Stimulated activated CD4-positive, alpha-beta T cell treated with anti-CD3 and anti-CD28 coated beads, Interleukin-2, amount 100 ng/mL, for 24 hours (primary cell): ENCODE results near the gene ASH1L.

Experiments used
- DNase-seq, 2 donors: peaks; one replicate each; pipeline ENCODE4 v3.0.0-alpha.2; 2020

The ASH1L gene

DNA sequence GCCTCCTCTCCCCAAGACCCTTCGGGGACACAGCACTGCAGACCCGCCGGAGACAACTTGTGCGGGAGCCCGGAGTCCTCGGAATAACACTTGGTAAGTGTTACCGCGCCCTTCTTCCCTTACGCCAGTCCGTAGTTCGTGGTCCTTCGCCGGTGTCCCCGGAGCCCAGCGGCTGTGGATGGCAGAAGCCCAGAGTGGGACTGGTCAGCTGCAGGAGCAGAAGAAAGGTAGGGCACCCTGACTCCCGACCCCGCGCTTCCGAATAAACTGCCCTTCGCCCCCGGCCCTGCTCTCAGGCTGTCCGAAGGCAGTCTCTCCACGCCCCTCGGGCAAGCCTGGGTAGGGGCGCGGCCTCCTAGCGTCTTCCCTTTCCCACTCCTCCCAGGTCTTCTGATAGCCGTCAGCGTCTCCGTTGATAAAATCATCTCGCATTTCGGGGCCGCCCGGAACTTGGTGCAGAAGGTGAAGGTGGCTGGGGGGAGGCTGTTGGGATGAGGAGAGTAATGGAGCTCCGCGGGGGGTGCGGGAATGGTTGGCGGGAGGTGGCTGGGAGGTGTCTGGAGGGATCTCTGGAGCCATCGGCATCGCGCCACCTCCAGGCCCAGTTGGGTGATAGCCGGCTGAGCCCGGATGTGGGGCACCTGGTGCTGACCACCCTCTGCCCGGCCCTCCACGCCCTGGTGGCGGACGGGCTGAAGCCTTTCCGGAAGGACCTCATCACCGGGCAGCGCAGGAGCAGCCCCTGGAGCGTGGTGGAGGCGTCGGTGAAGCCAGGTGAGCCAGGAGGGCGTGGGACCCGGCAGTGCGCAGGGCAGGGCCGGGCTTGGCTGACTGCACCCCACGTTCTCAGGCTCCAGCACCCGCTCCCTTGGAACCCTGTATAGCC lies 237.6 kb downstream of the ASH1L start:
- DNase-seq: peak; percentile 26 to 39

DNA sequence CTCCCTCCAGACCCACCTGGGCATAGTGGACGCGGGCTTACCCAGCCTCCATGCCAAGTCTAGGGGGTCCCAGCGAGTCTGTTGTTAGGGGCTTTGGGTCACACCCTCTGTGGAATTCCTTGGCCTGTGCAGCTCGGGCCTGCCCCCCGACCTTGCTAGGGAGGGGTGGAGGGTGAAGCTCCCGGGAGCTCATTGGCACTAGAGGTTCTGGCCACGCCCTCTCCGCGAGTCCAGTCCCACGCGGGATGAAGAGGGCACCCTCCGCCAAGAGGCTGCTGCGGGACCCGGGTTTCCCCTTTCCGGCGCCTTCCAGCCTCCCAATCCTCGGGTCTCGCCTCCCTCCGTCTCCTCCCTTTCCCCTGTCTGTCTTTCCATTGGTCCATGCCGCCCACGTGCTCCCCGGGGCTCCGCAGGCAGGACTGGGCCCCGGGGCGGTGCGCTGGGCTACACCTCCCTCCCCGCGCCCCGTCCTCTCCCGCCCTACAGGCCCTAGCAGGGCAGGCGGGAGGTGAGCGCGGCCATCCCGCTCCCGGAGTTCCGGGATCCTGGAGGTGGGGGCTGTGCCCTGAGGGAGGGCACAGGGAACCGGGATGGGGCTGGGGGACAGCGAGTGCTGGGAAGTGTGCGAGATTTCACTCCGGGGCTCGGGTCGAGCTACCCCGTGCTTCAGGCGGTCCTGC lies 238.4 kb downstream of the ASH1L start:
- DNase-seq: peak; percentile 91 to 96

DNA sequence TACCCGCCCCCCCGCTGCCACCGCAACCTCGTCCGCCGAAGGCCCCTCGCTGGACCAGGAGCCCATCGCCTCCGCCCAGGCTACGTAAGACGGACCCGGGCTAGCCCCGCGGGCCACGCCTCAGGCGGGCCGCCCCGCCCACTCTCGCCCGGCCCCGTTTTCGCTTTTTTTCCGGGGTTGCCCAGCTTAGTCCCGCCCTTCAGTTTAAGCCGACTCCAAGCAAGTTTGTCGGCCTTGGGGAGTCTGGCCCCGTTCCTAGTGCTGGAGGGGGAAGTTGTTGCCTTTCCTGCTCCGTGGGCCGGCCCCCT lies 238.9 kb downstream of the ASH1L start:
- DNase-seq: peak; percentile 82 to 89

DNA sequence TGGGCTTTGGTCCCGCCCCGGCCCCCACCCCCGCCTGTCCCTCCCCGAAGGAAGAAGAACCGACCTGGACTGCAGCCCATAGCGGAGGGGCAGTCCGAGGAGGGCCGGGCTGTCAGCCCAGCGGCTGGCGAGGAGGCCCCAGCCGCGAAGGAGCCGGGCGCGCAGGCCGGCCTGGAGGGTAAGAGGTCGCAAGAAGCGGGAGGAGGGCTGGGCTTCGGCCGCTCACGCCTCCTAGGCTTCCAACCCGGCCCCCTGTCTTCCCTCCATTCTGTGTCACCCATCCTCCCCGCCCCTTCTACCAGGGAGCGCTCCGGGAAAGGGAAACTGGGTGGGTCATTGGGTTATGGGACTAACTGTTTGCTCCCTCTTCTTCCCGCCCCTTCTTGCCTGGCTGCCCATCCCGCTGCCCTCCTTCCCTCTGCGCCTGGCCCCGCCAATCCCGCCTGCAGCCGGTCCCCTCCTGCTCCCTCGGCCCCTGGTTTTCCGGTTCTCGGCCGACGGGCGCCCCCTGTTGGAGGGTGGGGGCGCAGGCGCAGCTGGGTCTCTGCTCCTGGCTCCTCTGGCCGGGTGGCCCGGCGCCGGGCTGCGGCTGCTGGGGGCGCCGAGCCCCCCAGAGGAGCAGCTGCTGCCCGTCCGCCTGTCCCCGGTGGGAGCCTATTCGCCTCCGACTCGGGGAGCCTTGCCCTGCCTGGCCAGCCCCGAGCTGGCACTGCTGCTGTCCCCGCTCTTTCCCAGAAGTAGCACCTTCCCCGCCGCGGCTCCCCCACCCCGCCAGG lies 239.5 kb downstream of the ASH1L start:
- peak; percentile 93 to 94 for DNase-seq

DNA sequence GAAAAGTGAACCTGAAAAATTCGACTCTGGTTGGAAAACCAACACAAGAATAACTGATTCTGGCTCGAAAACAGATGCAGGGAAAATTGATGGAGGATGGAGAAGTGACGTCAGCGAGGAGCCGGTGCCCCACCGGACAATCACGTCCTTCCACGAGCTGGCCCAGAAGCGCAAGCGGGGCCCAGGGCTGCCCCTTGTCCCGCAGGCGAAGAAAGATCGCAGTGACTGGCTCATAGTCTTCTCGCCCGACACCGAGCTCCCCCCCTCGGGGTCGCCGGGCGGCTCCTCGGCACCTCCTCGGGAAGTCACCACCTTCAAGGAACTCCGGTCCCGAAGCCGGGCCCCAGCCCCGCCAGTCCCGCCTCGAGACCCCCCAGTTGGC lies 240.0 kb downstream of the ASH1L start:
- peak; percentile 27 to 29 for DNase-seq

DNA sequence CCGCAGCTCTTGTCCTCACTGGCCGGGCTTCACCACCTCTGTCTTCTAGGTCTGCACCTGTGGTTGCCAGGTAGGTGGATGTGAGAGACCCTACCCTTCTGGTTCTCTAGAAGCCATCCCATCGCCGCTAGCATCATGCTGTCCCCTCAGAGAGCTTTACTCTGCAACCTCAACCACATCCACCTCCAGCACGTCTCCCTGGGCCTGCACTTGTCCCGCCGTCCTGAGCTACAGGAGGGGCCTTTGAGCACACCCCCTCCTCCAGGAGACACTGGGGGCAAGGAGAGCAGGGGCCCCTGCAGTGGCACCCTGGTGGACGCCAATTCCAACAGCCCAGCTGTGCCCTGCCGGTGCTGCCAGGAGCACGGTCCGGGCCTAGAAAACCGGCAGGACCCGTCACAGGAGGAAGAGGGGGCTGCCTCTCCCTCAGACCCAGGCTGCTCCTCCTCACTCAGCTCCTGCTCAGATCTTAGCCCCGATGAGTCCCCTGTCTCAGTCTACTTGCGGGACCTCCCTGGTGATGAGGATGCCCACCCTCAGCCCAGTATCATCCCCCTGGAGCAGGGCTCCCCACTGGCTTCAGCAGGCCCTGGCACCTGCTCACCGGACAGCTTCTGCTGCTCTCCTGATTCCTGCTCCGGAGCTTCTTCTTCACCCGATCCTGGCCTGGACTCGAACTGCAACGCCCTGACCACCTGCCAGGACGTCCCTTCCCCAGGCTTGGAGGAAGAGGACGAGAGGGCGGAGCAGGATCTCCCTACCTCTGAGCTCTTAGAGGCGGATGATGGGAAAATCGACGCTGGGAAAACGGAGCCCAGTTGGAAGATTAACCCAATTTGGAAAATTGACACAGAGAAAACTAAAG lies 240.7 kb downstream of the ASH1L start:
- no peak for DNase-seq

DNA sequence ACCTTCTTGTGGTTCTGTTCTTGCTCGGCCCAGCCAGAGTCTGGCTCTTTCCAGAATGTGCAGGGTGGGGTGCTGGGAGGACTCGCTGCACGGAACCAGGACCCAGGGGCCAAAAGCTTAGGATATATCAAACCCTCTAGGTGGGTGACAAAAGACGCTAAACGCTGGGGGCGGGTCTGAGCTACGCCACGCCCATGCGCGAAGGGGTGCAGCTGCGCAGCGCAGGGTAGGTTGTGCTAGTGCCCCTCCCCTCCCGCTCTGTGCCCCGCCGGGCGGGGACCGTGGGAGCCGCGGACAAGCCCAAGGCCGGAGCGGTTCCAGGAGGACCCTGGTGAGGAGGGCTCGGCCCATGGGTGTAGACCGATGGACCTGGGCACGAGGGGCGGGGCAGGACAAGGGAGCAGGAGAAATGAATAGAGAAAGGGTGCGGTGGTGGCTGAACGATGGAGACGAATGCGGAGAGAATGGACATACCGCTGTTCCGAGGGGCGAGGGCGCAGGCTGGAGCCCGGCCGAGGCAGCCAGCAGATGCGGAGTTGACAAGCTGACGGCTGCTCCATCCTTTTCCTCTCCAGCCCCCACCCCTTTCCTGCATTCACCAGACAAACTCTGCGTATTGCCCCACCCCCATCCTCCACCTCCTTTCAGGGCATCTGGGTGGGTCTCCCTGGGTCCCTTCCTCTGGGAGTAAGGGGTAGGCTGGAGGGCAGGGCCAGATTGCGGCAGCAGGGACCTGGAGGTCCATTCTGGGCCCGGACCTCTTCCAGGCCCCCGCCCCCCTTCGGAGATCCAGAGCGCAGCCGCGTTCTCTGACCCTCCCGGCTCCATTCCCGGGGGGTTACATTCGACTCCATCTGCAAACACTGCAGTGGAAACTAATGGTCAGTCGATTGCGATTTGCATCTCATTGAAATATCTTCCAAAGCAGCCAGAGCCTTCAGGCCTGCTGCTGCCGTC lies 241.7 kb downstream of the ASH1L start, which contains the start of gene RUSC1:
TSS of gene RUSC1 (plus strand) at position 234 of the 957 bp plus-strand sequence. CDS start 880 bp downstream, outside the sequence.
- DNase-seq: peak; percentile 74 to 83

DNA sequence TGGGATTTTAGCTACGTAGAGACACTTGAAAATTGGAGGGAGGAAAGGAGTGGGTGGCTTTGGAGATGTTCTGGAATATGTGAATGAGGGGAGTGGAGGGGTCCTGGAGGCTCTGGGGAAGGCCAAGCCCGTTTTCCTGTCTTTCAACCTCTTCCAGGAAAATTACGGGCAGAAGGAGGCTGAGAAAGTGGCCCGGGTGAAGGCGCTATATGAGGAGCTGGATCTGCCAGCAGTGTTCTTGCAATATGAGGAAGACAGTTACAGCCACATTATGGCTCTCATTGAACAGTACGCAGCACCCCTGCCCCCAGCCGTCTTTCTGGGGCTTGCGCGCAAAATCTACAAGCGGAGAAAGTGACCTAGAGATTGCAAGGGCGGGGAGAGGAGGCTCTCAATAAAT lies 242.4 kb downstream of the ASH1L start:
- DNase-seq: peak in 1 of 2 donors; percentile 10

DNA sequence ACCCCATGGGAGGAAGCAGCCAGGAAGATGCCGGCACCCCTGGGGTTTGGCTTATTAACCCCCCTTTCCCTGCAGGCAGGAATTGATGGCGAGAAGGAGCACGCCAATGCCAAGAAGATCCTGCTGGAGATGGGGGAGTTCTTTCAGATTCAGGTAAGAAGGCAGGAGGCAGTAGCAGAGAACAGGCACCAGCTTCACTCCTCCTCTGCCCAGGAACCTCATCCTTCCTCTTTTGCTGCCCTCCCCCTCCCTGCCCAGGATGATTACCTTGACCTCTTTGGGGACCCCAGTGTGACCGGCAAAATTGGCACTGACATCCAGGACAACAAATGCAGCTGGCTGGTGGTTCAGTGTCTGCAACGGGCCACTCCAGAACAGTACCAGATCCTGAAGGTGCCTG lies 243.1 kb downstream of the ASH1L start:
- DNase-seq: no peak

DNA sequence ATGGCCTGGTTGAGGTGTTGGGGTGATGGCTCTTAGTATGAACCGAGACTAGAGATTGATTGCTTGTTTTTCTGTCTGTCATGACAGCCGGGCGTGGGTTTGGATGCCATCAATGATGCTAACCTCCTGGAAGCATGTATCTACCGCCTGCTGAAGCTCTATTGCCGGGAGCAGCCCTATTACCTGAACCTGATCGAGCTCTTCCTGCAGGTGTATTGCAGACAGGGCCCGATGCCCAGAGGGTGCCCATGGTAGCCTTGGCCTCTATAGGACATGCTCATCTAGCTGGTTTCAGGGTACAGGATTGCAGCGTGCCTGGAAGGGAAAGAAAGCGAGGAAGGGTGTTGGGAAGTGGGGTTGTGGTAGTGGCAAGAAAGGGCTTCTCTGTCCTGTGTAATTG lies 244.5 kb downstream of the ASH1L start:
- no peak for DNase-seq

DNA sequence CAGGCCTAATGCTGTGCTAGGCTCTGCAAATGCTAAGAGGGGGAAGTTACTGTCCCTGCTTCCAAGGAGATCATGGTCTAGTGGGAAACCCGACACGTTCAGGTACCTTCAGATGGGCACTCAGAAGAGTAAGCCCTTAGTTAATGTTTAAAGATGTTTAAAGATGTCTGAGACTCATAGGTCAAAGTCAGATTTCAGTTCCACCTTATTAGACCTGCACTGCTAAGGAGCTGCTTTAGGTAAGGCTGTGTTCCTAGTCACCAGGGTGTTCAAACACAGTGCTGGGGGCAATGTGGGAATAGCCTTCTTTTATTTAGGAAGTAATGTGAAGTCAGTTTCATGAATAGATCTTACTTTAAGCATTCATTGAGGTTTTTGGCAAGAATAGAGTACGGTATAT lies 245.7 kb downstream of the ASH1L start:
- no peak for DNase-seq

DNA sequence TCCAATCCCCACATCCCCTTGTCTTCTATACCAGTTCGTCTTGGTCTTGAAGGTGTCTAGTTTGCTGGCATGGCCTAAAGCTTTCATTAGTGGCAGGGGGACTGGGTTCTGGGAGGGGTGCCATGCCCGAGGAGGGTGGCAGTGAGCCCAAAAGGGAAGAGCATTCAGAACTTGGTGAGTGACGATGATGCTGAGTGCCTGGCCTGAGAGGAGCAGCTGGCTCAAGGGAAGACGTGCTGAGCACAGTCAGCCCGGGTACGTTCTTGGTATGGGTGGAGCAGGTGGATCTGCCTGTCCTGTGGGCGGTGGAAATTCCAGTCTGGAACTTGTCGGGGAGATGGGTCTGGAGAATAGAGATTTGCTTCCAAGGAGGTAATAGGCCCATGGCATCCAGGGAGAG lies 249.3 kb downstream of the ASH1L start:
- no peak for DNase-seq

DNA sequence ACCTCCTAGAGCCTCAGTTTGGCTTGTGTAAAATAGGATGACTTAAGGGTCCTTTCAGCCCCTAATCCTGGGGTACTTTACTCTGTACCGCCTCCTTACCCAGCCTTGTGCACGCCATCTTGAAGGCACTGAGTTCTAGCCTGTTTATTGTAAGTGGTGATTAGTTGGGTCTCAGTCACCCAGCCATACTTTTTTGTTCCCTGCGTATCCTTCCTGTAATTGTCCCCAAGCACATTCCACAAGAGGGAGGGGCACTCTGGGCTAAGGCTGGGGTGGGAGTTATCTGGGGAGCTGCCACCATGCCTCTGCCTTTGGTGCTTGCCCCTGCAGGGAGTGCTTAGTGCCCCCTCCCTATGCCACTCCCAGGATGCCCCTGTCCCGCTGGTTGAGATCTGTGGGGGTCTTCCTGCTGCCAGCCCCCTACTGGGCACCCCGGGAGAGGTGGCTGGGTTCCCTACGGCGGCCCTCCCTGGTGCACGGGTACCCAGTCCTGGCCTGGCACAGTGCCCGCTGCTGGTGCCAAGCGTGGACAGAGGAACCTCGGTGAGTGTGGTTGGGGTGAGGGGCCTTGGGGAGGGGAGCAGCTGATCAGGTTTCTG lies 253.1 kb downstream of the ASH1L start:
- DNase-seq: no peak

DNA sequence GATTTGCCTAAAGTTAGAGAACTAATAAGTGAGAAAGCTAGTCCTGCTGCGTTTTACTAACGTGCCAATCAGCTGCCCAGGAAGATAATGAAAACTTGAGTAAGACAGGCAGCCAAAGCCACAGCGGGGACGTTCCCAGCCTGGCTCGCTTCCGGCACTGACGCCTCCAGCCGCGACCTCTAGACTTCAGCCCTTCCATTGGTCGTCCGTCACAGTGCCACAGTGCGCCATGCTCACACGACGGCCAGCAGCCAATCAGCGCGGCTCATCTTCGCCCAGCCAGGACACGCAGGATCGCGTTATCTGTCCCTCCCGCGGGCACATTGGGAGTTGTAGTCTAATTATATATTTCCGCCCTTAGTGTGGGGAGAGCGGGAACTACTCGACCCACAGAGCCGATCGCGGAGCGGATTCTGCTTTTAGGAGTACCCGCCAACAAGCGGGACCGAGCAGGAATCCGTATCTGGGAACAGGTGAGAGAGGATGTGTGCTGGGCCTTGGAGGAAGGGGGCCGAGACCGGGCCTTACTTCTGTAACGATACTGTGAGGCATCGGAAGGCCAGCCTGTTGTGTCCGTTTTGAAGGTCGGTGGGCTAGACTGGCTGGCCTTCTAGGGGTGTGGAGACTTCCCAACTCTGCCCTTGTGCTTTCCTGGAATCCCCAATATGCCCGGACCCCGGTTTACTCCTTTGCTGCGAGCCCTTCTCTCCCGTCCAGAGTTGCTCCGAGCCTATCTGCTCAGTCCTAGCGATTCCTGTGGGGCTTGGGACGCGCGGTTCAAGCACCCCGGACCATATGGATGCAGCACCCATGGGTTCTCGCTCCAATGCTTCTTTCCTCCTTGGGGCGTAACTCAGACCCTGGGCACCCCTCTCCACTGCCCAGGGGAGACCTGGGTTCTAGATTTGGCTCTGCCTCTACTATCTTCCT lies 253.8 kb downstream of the ASH1L start, which contains the start of gene FDPS:
TSS of gene FDPS (plus strand) at position 374 of the 930 bp plus-strand sequence. CDS start 924 bp downstream, outside the sequence.
- peak; percentile 96 for DNase-seq

DNA sequence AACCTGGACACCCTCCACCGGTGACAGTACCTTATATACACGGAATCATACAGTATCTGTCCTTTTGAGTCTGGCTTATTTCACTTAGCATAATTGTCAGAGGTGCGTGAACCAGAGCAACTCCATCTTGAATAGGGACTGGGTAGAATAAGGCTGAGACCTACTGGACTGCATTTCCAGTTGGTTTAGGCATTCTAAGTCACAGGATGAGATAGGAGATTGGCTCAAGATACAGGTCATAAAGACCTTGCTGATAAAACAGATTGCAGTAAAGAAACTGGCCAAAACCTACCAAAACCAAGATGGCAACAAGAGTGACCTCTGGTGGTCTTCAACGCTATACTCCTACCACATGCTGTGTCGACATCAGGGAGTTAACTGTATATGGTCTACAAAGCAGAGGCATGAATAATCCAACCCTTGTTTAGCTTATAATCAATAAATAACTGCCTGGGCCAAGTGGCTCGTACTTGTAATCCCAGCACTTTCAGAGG lies 255.3 kb downstream of the ASH1L start:
- no peak for DNase-seq

DNA sequence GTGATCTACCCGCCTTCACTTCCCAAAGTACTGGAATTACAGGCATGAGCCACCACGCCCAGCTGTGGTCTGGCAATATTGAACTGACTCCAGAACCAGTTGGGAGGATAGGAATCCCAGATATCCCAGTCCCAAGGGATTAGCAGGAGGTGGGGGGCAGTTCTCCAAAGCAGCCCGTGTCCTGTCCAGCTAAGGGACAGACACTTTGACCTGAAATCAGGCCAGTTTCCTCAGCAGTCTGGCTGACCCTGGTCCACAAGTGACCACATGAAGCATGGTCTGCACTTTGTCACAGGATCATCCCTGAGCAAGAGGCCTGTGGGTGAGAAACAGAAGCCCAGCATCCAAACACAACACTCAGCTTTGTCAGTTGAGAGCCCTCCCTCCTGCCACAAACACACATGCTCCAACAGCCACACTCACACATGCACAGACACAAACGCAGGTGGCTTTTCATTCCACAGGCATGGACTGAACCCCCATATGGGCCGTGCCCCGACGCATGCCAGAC lies 256.7 kb downstream of the ASH1L start:
- DNase-seq: no peak

DNA sequence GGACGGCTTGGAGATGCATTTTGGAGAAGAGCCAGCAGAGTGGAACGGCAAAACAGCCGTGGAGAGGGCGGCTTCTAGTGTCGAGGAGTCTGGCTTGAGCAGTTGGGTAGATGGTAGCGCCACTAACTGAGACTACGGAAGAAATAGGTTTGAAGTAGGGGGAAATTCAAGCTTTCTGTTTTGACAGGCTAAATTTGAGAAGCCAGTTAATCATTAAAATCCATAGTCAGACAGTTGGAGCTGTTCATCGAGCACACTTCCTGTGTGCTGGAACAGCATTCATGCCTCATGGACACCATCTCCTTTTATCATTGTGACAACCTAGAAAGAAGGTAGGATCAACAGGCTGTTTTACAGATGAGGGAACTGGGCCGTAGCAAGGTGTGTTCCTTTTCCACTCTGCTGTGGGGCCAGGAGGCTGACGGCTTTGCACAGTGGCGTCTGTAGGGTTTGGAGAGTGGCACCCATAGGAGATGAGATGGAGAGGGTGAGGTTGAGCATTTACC lies 258.0 kb downstream of the ASH1L start:
- no peak for DNase-seq

DNA sequence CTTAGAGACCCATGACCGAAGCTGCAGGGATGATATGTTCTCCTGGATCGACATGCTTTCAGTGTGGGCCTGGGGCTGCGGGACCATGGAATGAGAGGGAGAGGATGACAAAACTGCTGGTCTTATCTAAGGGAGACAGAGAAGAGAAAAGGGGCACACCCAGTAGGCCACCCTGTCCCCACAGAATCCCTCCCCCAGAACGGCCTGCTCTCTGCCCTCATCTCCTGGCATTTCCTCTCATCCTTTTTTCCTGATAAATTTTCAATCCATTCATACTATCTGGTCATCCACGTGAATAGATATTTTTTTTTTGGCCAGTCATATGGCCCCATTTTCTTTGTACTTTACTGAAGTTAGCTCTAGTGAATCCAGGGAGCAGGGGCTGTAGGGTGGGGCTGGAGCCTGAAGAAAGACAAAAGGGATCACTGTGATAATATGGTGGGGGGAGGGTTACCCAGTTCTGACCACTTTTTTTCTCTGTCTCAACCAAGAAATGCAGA lies 261.2 kb downstream of the ASH1L start, which contains the start of gene PKLR:
TSS of gene PKLR (minus strand) at position 97 of the 500 bp plus-strand sequence. CDS start at position 54, 43 bp downstream.
- DNase-seq: no peak
